Ascending aorta (tissue), 2 donors: ENCODE data around the gene TIMD4. TPM values are rescaled to one million over a fixed set of nuclear protein-coding genes. Genes with fewer than 3 reads are reported as not detected.
"Not testable (repeated sequence)": the region's sequence is repeated elsewhere in the genome, so short reads cannot be mapped to it uniquely, and the experiment has no call there.

Experiments used
- DNase-seq, 2 donors: peaks; one replicate each; pipeline ENCODE4 v3.0.0-alpha.2; 2019; ENCODE audit warnings: low spot score in 2 of 2
- H3K27ac ChIP-seq, 2 donors: fragments of 200-600 bp; sonication (generic); one replicate each; pipeline ENCODE4 v1.5.1; 2016 to 2017; ENCODE audit warnings: mild to moderate bottlenecking in 1 of 2
- H3K27me3 ChIP-seq: fragments of 200-600 bp; sonication (generic); one replicate; pipeline ENCODE4 v1.5.1; 2017
- H3K36me3 ChIP-seq, 2 donors: fragments of 200-600 bp; sonication (generic); one replicate each; pipeline ENCODE4 v1.5.1; 2016
- H3K4me1 ChIP-seq, 2 donors: fragments of 200-600 bp; sonication (generic); one replicate each; pipeline ENCODE4 v1.5.1; 2016 to 2017; ENCODE audit warnings: mild to moderate bottlenecking in 1 of 2
- H3K4me3 ChIP-seq, 2 donors: fragments of 200-600 bp; sonication (generic); one replicate each; pipeline ENCODE4 v1.5.1; 2016 to 2017; ENCODE audit warnings: mild to moderate bottlenecking in 1 of 2
- H3K9me3 ChIP-seq, 2 donors: fragments of 200-600 bp; sonication (generic); one replicate each; pipeline ENCODE4 v1.5.1; 2016
- intact Hi-C: fragments of 100-400 bp; cut with DNase I; formaldehyde crosslinking; loops from one replicate; pipeline ENCODE4 v1.15.1; 2023
- total RNA-seq: library from RNA; depleted of rRNA; stranded (reverse); fragments of >200 nt; gene quantifications from one replicate; pipeline ENCODE4 v1.1.0, GENCODE V29; 2016
- TF ChIP-seq, protein P1 (sequence below), 3 experiments: fragments of 200-600 bp in 2 of 3; fragments of 450-650 bp in 1 of 3; sonication (generic) in 2 of 3; IDR thresholded peaks; one replicate each; pipeline ENCODE4 v1.5.1; 2016 to 2019; ENCODE audit warnings: antibody characterized with exemption in 3 of 3, mild to moderate bottlenecking in 1 of 3, moderate library complexity in 1 of 3

Gene TIMD4
- total RNA-seq, 1 donor from 2014 or later = 1.1 TPM

DNA sequence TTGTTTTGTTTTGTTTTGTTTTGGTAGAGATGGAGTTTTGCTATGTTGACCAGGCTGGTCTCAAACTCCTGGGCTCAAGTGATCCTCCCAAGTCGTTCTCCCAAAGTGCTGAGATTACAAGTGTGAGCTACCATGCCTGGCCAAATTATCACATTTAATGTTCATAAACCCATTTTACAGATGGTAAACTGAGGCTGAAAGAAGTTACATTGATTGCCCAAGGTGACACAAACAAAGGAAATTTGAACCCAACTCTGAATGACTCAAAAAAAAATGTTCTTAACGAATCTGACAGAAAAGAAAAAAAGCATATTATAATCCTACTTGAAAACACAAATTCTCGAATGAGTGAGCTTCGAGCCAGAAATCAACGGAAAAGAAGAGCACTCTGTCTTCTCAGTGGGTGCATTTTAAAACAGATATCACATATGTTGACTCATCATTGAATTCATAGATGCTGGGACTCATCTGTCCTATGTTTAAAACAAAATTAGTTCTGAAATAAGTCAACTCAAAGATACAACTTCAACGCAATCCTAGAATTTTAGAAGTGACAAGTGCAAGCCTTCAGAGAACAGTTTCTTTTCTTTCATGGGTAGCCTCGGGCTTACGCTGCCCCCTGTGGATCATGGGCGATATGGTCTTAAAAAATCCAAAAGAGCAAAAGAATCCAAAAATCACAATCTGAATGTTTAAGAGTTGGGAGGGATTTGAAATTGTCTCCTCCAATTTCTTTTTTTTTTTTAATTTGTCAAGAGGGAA is 28.4 kb downstream of the TIMD4 start:
- H3K36me3 ChIP-seq = no peaks in the 10 kb centered on the region
- no peak for DNase-seq
- H3K4me3 ChIP-seq = no peak overlapping the region
- H3K27ac ChIP-seq = no peak overlapping the region
- H3K9me3 ChIP-seq = no peaks in the 10 kb centered on the region
- intact Hi-C loops = no loop called here
- TF ChIP-seq, protein P1, sequence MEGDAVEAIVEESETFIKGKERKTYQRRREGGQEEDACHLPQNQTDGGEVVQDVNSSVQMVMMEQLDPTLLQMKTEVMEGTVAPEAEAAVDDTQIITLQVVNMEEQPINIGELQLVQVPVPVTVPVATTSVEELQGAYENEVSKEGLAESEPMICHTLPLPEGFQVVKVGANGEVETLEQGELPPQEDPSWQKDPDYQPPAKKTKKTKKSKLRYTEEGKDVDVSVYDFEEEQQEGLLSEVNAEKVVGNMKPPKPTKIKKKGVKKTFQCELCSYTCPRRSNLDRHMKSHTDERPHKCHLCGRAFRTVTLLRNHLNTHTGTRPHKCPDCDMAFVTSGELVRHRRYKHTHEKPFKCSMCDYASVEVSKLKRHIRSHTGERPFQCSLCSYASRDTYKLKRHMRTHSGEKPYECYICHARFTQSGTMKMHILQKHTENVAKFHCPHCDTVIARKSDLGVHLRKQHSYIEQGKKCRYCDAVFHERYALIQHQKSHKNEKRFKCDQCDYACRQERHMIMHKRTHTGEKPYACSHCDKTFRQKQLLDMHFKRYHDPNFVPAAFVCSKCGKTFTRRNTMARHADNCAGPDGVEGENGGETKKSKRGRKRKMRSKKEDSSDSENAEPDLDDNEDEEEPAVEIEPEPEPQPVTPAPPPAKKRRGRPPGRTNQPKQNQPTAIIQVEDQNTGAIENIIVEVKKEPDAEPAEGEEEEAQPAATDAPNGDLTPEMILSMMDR (IDR thresholded peaks at IDR 0.05) = peak in 2 of 3 experiments; percentile 19 to 45
- no peaks in the 10 kb centered on the region for H3K4me1 ChIP-seq
- no peaks in the 10 kb centered on the region for H3K27me3 ChIP-seq

DNA sequence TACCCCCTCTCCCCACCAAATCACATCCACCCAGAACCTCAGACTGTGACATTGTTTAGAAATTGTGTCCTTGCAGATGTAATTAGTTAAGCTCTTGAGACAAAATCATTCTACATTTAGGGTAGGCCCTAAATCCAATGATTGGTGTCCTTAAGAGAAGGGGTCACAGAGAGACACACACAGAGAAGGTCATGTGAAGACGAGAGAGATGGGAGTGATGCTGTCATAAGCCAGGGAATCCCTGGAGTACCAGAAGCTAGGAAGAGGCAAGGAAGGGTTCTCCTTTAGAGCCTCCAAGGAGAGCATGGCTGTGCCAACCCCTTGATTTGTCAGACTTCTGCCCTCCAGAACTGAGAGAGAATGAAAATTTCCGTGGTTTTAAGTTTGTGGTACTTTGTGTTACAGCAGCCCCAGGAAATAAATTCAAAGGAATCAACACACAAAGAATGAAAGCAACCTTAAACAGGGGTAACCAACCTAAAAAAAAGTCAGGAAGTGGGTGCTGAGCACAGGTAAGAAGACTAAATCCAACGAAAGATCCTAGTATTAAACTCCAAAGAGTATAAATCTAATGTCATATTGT is 33.6 kb downstream of the TIMD4 start:
- Histone ChIP-seq H3K36me3 (no peaks in the 10 kb centered on the region), H3K27ac (no peak overlapping the region), H3K4me1 (no peaks in the 10 kb centered on the region), H3K9me3 (no peaks in the 10 kb centered on the region), H3K27me3 (no peaks in the 10 kb centered on the region), H3K4me3 (no peak overlapping the region)
- TF ChIP-seq, protein P1 (IDR thresholded peaks at IDR 0.05) = no peak
- no peak for DNase-seq
- intact Hi-C loops = no loop called here

DNA sequence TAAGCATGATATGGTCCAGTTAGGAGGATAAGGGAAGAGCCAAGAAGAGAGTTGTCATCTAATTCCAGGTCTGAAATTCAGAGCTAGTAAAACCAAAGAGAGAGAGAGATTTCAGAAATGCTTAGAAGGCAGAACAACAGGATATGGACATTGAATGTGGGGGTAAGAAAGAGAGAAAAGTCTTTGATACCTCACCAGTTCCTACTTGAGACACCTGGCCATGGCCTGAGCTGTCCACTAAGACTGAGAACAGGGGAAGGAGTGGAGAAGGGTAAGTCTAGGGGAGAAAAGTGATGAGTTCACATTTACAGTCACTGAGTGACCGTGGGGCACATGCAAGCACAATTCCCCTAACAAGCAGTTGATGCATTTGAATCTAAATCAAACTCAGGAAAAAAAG is 35.5 kb downstream of the TIMD4 start:
- Histone ChIP-seq H3K9me3 (no peaks in the 10 kb centered on the region), H3K36me3 (no peaks in the 10 kb centered on the region), H3K27me3 (no peaks in the 10 kb centered on the region), H3K27ac (no peak overlapping the region), H3K4me3 (no peak overlapping the region), H3K4me1 (no peaks in the 10 kb centered on the region)
- DNase-seq = no peak
- TF ChIP-seq, protein P1 (IDR thresholded peaks at IDR 0.05) = no peak
- intact Hi-C loops = no loop called here

DNA sequence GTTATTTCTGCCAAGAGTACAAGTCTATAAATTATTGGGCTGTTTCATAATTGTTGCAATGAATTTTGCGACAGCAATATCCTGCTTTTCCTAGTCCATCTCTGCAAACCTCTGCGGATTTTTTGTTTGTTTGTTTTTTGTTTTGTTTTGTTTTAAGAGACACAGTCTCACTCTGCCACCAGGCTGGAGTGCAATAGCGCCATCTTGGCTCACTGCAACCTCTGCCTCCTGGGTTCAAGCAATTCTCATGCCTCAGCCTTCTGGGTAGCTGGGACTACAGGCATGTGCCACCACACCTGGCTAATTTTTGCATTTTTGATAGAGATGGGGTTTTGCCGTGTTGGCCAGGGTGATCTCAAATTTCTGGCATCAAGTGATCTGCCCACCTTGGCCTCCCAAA is 37.3 kb downstream of the TIMD4 start:
- intact Hi-C loops, H3K27ac ChIP-seq, H3K27me3 ChIP-seq, H3K4me3 ChIP-seq, DNase-seq, H3K36me3 ChIP-seq, H3K9me3 ChIP-seq, H3K4me1 ChIP-seq: not testable (repeated sequence)

DNA sequence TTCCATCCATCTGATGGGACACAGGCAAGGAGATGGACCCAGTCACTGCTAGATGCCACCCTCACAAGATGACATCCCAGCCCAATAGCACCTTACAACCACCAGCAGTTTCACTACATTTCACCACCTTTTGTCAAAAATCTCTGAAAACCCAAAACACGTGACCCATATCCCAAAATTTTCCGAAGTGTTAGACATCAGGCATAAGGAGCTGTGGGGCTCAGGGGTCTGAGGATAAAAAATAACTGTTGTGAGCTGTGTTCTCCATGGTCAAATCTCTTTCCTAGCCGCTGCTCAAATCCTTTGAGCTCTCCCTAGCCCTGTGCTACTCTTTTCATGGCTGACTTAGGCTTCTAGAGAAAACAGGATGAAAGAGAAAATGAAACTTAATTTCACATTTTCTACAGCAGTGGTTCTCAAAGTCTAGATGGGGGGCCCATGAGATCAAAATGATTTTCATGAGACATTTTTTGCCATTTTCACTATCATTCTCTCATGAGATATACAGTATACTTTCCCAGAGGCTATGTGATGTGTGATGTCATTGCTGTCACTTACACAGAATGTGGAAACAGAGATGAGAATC is 40.7 kb downstream of the TIMD4 start:
- no peak for DNase-seq
- H3K4me1 ChIP-seq = no peaks in the 10 kb centered on the region
- no peaks in the 10 kb centered on the region for H3K27me3 ChIP-seq
- no peak overlapping the region for H3K4me3 ChIP-seq
- TF ChIP-seq, protein P1 (IDR thresholded peaks at IDR 0.05) = no peak
- intact Hi-C loops = no loop called here
- no peaks in the 10 kb centered on the region for H3K9me3 ChIP-seq
- H3K36me3 ChIP-seq = no peaks in the 10 kb centered on the region
- H3K27ac ChIP-seq = no peak overlapping the region

DNA sequence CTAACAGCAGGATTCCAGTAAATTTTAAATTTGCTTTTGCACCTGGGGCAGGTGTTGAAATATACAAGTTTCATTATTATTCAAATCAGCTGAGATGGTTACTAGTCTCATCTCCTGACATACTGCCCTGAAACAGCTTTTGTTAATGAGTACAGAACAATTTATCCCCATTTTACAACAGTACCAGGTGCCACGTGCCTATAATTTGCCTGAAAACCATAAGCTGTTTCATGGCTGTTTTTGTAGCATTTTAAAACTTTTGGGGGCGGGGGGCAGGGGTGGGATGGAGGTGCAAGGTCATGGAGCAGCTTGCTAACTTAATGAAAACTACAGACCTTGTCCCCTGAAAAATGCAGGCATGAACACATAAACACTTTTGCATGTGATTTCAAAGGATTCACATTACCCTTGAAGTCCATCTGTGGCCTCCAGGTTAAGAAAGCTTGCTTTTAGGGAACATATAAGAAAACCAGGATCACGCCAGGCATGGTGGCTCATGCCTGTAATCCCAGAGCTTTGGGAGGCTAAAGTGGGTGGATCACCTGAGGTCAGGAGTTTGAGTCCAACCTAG is 42.1 kb downstream of the TIMD4 start:
- Histone ChIP-seq H3K4me3 (no peak overlapping the region), H3K4me1 (no peaks in the 10 kb centered on the region), H3K9me3 (no peaks in the 10 kb centered on the region), H3K27me3 (no peaks in the 10 kb centered on the region), H3K36me3 (no peaks in the 10 kb centered on the region), H3K27ac (no peak overlapping the region)
- intact Hi-C loops = no loop called here
- no peak for DNase-seq
- TF ChIP-seq, protein P1 (IDR thresholded peaks at IDR 0.05) = no peak
